Measurements from ENCODE around the gene SERPINA12.

DNA sequence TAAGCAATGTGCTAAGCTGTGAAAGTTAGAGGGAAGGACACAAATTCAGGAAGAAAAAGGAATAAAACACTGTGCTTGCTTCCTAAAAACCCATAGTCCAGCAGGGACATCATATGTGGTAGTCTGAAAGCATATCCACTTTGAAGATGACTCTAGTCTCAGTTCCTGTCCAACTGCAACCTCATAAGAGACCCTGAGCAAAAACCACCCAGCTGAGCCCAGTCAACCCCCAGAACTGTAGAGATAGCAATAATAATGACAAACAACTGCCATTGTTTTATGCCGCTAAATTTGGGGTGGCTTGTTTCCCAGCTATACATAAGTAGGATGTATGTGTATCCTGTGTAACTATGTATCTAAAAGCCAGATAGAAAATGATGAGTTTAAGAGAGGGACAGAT, 48.1 kb upstream of the SERPINA12 start:
- TF ChIP-seq, protein P1, sequence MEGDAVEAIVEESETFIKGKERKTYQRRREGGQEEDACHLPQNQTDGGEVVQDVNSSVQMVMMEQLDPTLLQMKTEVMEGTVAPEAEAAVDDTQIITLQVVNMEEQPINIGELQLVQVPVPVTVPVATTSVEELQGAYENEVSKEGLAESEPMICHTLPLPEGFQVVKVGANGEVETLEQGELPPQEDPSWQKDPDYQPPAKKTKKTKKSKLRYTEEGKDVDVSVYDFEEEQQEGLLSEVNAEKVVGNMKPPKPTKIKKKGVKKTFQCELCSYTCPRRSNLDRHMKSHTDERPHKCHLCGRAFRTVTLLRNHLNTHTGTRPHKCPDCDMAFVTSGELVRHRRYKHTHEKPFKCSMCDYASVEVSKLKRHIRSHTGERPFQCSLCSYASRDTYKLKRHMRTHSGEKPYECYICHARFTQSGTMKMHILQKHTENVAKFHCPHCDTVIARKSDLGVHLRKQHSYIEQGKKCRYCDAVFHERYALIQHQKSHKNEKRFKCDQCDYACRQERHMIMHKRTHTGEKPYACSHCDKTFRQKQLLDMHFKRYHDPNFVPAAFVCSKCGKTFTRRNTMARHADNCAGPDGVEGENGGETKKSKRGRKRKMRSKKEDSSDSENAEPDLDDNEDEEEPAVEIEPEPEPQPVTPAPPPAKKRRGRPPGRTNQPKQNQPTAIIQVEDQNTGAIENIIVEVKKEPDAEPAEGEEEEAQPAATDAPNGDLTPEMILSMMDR (IDR thresholded peaks at IDR 0.05): no peak
- no peak for TF ChIP-seq POLR2A (IDR thresholded peaks at IDR 0.05)

Measured in right lobe of liver (tissue), 4 donors.